GM06990 (cell line): ENCODE data around the gene TLR10.
A peak's percentile ranks its signal among the peaks of the same experiment; 100 is the strongest.
"Not testable (repeated sequence)": the region's sequence is repeated elsewhere in the genome, so short reads cannot be mapped to it uniquely, and the experiment has no call there.

Source experiments
- DNase-seq: peaks from one replicate; pipeline ENCODE4 v3.0.0-alpha.2; 2011; ENCODE audit not compliant: insufficient read length; ENCODE audit errors: extremely low read depth
- H3K27me3 ChIP-seq: replicated peaks from 2 replicates; pipeline ENCODE4 v1.6.0; 2011; ENCODE audit warnings: low read length; ENCODE audit not compliant: control insufficient read depth, insufficient read depth
- H3K36me3 ChIP-seq: 2 replicates; pipeline ENCODE4 v1.5.1; 2011; ENCODE audit warnings: low read length; ENCODE audit not compliant: control insufficient read depth, insufficient read depth
- H3K4me3 ChIP-seq: replicated peaks from 2 replicates; pipeline ENCODE4 v1.5.1; 2011; ENCODE audit warnings: low read depth, mild to moderate bottlenecking, control low read depth, low read length
- CTCF ChIP-seq: IDR thresholded peaks from 2 replicates; pipeline ENCODE4 v1.5.1; 2011; ENCODE audit warnings: low read length, control low read depth, mild to moderate bottlenecking, inconsistent platforms; ENCODE audit not compliant: insufficient read depth, poor library complexity, severe bottlenecking

The TLR10 gene

GRCh38 chr4:38768968-38769394 is 13.8 kb downstream of the TLR10 start:
- Histone ChIP-seq H3K27me3 (no peaks in the 10 kb centered on the region), H3K36me3 (peaks cover 3% of the 10 kb centered on the region), H3K4me3 (no peak overlapping the region)
- TF ChIP-seq CTCF: no peak
- no peak for DNase-seq

- not testable (repeated sequence) for H3K36me3 ChIP-seq, H3K4me3 ChIP-seq, H3K27me3 ChIP-seq, DNase-seq
Measured at GRCh38 chr4:38766940-38767339, 15.8 kb downstream of the TLR10 start.

- no peaks in the 10 kb centered on the region for H3K27me3 ChIP-seq
- no peak for TF ChIP-seq CTCF
- no peak overlapping the region for H3K4me3 ChIP-seq
- H3K36me3 ChIP-seq: no peaks in the 10 kb centered on the region; the same call in 1 of the 2 replicates
- DNase-seq: no peak
Measured at GRCh38 chr4:38765382-38765781, 17.4 kb downstream of the TLR10 start.

GRCh38 chr4:38764277-38764676 is 18.5 kb downstream of the TLR10 start:
- Histone ChIP-seq H3K4me3 (no peak overlapping the region), H3K36me3 (no peaks in the 10 kb centered on the region; the same call in 1 of the 2 replicates), H3K27me3 (no peaks in the 10 kb centered on the region)
- TF ChIP-seq CTCF: no peak
- no peak for DNase-seq

- H3K36me3 ChIP-seq: no peaks in the 10 kb centered on the region; the same call in 1 of the 2 replicates
- peak overlapping the region; percentile 49 for H3K4me3 ChIP-seq
- no peak for TF ChIP-seq CTCF
- DNase-seq: peak; percentile 68
- H3K27me3 ChIP-seq: no peaks in the 10 kb centered on the region
Measured at GRCh38 chr4:38762560-38762959, 20.2 kb downstream of the TLR10 start.

- H3K27me3 ChIP-seq: no peaks in the 10 kb centered on the region
- TF ChIP-seq CTCF: no peak
- H3K4me3 ChIP-seq: no peak overlapping the region
- H3K36me3 ChIP-seq: no peaks in the 10 kb centered on the region
- DNase-seq: no peak
Measured at GRCh38 chr4:38759790-38760122, 23.0 kb downstream of the TLR10 start.
